ENCODE results near the gene ENG.

The ENG gene

DNA sequence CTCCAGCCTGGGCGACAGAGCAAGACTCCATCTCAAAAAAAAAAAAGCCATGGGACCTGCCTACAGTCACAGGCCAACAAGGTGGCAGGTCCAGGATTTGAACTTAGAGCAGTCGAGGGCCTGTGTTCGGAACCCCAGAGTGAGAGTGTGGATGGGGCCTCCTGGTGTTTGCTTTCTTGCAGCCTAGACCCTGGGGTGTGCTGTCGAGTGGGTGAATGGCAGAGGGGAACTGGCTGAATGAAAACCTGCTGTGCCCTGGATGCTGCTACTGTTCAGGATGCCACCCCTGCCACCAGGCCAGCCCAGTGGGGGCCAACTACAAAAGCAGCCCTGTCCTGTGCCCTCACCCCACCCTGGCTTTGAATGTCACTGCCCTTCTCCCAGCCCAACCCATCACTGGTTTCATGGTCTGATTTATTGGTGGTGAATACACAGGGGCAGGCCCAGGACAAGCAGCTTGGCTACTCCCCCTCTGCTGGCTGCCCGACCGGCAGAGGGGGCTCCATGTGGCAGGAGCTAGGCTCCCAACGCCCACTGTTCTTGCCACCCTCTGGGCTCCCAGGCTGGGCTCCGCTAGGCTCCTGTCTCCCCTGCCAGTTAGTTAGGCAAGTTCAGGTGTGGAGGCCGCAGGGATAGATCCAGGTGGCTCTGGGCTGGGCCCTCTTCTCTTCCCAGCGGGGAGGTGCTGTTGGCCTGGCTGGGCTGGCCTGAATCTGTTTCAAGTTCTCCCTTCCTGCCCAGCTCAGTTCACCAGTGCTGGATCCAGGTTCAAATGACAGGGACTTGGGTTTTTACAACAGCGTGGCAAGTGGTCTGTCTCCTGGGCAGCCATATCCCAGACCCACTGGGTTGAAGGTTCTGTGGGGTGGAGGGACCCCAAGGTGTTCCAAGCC is 39.6 kb downstream of the ENG start:
- DNase-seq (ENCODE audit: low read depth) = no peak

GRCh38 chr9:127813686-127814226 is 40.7 kb downstream of the ENG start:
- DNase-seq (ENCODE audit: low read depth) = no peak

GRCh38 chr9:127812936-127813675 is 41.4 kb downstream of the ENG start:
- DNase-seq (ENCODE audit: low read depth) = no peak

GRCh38 chr9:127812011-127812410 is 42.4 kb downstream of the ENG start:
- DNase-seq (ENCODE audit: low read depth) = no peak

- no peak for DNase-seq (ENCODE audit: low read depth)
Measured at GRCh38 chr9:127810378-127811187, 43.9 kb downstream of the ENG start.

GRCh38 chr9:127809540-127810377 is 44.7 kb downstream of the ENG start:
- DNase-seq (ENCODE audit: low read depth) = no peak

DNA sequence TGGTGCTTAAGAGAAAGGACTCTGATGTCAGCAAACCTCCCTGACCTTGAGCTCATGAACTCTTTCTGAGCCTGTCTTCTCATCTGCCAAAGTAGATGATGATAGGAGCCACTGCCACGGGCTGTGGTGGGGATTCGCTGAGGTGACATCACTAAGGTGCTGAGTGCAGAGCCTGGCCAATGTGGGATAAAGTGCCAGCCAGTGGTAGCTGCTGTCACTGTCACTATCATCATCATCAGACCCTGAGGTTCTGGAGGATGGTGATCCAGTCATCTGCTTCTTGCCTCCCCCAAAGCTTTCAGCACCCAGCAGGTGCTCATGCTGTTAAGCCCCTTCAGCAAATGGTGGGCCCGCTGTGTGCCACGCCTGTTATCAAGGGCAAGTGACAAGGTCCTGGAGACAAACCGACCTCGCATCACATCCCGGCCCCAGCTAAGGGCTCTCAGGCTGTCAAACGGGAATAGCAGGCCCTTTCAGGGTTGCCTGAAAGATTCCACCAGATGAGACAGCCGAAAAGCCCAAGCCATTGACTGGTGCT is 45.4 kb downstream of the ENG start:
- DNase-seq (ENCODE audit: low read depth) = no peak

GRCh38 chr9:127808347-127809001 is 46.0 kb downstream of the ENG start:
- DNase-seq (ENCODE audit: low read depth) = no peak

DNA sequence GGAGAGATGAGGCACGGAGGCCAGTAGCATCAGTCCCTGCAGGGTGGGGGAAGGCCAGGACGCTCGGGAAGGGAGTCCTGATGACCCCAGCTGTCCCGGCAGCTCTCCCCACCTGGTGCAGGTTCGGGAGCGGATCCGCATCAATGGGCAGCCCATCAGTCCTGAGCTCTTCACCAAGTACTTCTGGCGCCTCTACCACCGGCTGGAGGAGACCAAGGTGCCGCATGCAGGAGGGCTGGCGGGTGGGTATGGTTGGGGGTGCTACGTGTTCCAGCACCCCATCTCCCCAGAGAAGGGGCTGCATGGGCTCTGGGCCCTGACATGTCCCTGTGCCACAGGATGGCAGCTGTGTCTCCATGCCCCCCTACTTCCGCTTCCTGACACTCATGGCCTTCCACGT is 47.6 kb downstream of the ENG start:
- DNase-seq (ENCODE audit: low read depth) = no peak

DNA sequence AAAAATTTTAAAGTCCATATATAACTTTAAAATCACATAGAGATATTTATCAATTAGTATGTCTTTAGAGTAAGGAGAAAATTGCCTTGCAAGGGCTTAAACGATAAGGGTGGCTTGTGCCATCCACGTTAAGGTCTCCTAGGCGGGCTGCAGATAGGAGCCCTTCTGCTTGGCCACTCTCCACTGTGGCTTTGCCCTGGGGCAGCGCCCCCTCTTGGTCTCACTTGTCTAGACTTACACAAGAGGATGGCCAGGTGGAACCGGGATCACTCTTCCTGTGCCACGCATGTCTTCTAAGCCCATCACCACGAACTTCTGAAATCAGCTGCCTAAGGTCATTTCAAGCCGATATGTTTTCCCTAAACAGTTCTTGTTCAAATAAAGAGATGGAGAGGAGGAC is 48.8 kb downstream of the ENG start:
- DNase-seq (ENCODE audit: low read depth) = no peak

DNA sequence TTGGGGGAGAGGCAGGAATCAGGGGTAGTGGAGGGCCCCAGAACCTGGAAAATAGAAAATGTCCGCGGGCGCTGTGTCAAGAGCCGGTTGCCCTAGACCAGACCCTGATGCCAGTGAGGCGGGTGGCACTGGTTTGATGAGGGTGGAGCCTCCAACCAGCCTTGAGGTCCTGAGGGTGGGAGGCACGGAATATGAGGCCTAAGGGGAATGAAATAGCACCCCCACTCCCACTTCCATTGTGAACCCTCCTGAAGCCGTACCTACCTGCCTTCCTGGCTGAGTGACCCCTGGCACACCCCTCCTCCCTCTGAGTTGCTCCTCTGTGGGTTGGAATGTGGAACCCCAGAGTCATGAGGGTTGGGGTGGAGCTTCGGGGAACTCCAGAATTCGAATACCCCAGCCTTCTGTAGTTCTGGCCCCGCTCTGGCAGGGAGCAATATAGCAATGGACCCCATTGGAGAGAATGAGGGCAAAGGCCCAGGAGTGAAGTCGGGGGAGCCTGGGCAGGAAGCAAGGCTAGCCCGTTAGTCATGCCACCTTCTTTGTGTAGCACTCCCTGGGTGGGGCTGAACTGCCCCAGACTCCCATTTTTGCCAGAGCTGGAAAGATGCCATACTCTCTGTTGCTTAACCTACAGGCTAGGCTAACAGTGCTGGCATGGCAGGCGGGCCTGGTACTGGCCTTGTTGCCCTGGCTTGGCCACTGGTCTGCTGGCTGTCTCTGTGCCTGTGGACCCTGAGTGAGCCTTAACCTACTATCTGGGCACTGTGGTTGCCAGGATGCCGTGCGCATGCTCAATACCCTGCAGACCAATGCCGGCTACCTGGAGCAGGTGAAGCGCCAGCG is 50.7 kb downstream of the ENG start:
- DNase-seq (ENCODE audit: low read depth) = no peak

DNA sequence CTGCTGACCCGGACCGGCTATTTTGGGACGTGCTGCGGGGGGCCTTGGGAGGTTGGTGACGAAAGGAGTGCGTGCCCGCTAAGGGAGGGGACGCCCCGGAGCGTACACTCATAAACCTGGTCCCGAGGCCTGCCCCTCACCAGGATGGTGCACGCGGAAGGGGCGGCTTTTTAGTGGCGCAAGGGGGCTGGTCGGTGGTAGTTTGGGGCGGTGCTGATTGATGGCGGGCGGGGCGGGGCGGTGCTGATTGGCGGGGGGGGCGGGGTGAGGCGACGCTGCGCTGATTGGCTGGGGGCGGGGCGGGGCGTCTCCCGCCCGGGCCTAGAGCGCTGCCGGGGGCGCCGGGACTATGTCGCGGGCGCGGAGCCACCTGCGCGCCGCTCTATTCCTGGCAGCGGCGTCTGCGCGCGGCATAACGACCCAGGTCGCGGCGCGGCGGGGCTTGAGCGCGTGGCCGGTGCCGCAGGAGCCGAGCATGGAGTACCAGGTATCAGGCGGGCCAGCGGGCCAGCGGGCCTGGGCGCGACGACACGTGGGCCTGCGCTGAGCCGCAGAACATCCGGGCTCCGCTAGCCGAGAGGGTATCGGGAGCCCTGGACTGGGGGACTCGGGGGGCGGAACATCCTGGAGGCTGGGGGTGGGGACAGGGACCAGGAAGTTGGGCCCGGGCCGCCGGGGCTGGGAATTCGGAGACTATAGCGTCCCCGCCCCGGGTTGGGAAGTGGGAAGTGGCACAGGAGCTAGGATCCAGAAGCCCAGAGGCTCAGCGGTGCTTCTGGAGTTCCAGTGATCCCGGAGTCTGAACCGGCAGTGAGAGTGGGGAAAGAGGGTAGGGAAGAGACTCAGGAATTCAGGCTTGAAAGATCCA is 51.6 kb downstream of the ENG start, which contains the start of gene FPGS:
Gene FPGS, plus strand, starts transcription at position 307 of the 868 bp plus-strand sequence. Its CDS starts 43 bp downstream, at position 350.
- DNase-seq (ENCODE audit: low read depth) = peak; percentile 57

- no peak for DNase-seq (ENCODE audit: low read depth)
Measured at GRCh38 chr9:127801955-127802575, 52.4 kb downstream of the ENG start.

- DNase-seq (ENCODE audit: low read depth) = no peak
Measured at GRCh38 chr9:127796852-127797370, 57.5 kb downstream of the ENG start.

DNA sequence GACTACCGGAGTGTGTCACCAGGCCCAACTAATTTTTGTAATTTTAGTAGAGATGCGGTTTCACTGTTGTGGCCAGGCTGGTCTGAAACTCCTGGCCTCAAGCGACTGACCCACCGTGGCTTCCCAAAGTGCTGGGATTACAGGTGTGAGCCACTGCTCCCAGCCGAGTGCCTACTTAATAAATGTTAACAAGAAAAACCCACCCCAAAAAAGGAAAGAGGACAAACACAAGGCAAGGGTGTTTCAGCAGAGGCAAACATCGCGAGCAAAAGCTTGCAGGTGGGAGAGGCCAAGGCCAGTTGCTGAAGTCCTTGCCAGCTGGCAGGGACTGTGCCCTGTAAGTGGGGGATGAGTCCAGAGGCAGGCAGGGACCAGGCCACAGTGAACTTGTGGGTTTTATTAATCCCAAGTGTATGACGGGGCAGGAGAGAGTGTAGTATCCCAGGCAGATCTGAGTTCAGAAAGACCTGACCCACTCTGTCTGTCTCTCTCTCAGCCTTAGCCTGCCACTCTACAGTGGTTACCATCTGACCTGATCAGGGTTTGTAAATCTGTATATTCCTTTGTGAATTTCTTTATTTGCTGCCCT is 58.1 kb downstream of the ENG start:
- DNase-seq (ENCODE audit: low read depth) = no peak

- no peak for DNase-seq (ENCODE audit: low read depth)
Measured at GRCh38 chr9:127794001-127794791, 60.3 kb downstream of the ENG start.
